SK-N-SH treated with all-trans-retinoic acid at 6 μM for 48 hours (cell line): Measurements from ENCODE around the gene CFAP74.

ENCODE experiments used
- ARNTL ChIP-seq: fragments of 450-650 bp; formaldehyde crosslinking; IDR thresholded peaks from 2 replicates; pipeline ENCODE4 v1.5.0; 2020; ENCODE audit warnings: low read depth, mild to moderate bottlenecking, moderate library complexity, borderline replicate concordance
- BACH2 ChIP-seq: fragments of 250-450 bp; sonication (Bioruptor Pico); IDR thresholded peaks from 2 replicates; pipeline ENCODE4 v1.9.0; 2021; ENCODE audit warnings: mild to moderate bottlenecking, borderline replicate concordance
- GLIS3 ChIP-seq: fragments of 250-450 bp; sonication (Bioruptor Pico); IDR thresholded peaks from 2 replicates; pipeline ENCODE4 v1.5.0; 2020; ENCODE audit warnings: mild to moderate bottlenecking, moderate library complexity
- ISL1 ChIP-seq: fragments of 250-450 bp; sonication (Bioruptor Pico); IDR thresholded peaks from 2 replicates; pipeline ENCODE4 v2.1.2; 2022; ENCODE audit warnings: mild to moderate bottlenecking, moderate library complexity
- OSR1 ChIP-seq: fragments of 250-450 bp; sonication (Bioruptor Pico); IDR thresholded peaks from 2 replicates; pipeline ENCODE4 v1.8.0; 2022; ENCODE audit warnings: moderate library complexity, mild to moderate bottlenecking, inconsistent platforms
- RARB ChIP-seq: fragments of 250-450 bp; sonication (Bioruptor Pico); IDR thresholded peaks from 2 replicates; pipeline ENCODE4 v1.8.0; 2021; ENCODE audit warnings: mild to moderate bottlenecking, moderate library complexity
- TCF4 ChIP-seq: fragments of 250-450 bp; sonication (Bioruptor Pico); IDR thresholded peaks from 2 replicates; pipeline ENCODE4 v1.8.0; 2021; ENCODE audit warnings: mild to moderate bottlenecking, moderate library complexity, borderline replicate concordance
- ZC3H10 ChIP-seq: fragments of 250-450 bp; sonication (Bioruptor Pico); IDR thresholded peaks from 2 replicates; pipeline ENCODE4 v1.5.1; 2021; ENCODE audit warnings: mild to moderate bottlenecking, moderate library complexity
- ZFP30 ChIP-seq: fragments of 450-650 bp; formaldehyde crosslinking; IDR thresholded peaks from 2 replicates; pipeline ENCODE4 v1.5.0; 2022; ENCODE audit warnings: mild to moderate bottlenecking, moderate library complexity
- ZNF565 ChIP-seq: fragments of 450-650 bp; formaldehyde crosslinking; conservative IDR thresholded peaks from 2 replicates; pipeline ENCODE4 v1.5.0; 2020; ENCODE audit warnings: low read depth, mild to moderate bottlenecking, moderate library complexity
- ZNF70 ChIP-seq: fragments of 450-650 bp; formaldehyde crosslinking; IDR thresholded peaks from 2 replicates; pipeline ENCODE4 v1.5.0; 2020; ENCODE audit warnings: mild to moderate bottlenecking, moderate library complexity
- ZNF8 ChIP-seq: fragments of 450-650 bp; formaldehyde crosslinking; IDR thresholded peaks from 2 replicates; pipeline ENCODE4 v1.5.0; 2020; ENCODE audit warnings: mild to moderate bottlenecking, moderate library complexity
- TF ChIP-seq, protein P1 (sequence below): fragments of 250-450 bp; sonication (Bioruptor Pico); IDR thresholded peaks from 2 replicates; pipeline ENCODE4 v1.5.0; 2020; ENCODE audit warnings: mild to moderate bottlenecking, moderate library complexity
- TF ChIP-seq, protein P2 (sequence below): fragments of 250-450 bp; sonication (Bioruptor Pico); IDR thresholded peaks from 2 replicates; pipeline ENCODE4 v1.8.0; 2021; ENCODE audit warnings: low read depth, mild to moderate bottlenecking, moderate library complexity, borderline replicate concordance

DNA sequence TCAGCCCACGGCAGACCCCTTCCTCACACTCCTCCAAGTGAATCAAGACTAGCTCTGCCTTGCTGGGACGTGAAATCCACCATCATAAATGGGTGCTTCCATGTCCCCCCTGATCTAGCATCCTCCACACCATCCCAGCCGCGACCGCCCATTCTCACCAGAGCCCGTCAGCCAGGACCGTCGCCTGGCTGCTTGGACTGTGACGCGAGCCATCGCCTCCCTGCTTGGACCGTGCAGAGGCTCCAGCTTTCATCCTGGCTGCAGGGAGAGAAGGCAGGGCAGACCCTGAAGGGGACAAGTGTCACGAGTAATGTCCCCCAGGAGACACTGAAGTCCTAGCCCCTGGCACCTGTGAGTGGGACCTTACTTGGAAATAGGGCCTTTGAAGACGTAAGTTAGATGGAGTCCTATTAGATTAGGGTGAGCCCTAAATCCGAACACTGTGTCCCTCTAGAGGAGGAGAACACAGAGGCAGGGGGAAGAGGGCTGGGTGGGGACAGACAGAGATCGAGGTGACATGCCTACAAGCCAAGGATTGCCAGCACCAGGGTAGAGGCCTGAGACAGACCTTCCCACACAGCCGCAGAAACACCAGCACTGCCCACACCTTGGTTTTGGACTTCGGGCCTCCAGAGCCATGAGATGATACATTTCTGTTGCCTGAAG lies 33.9 kb upstream of the CFAP74 start:
- no peak for TF ChIP-seq BACH2 (CRISPR knock-in tag)
- TF ChIP-seq ZFP30 (CRISPR knock-in tag): no peak
- no peak for TF ChIP-seq ZNF565 (CRISPR knock-in tag)
- no peak for TF ChIP-seq ZC3H10 (CRISPR knock-in tag)
- no peak for TF ChIP-seq ARNTL (CRISPR knock-in tag)
- TF ChIP-seq GLIS3 (CRISPR knock-in tag): no peak
- no peak for TF ChIP-seq ZNF8 (CRISPR knock-in tag)
- no peak for TF ChIP-seq ZNF70 (CRISPR knock-in tag)
- no peak for TF ChIP-seq RARB (CRISPR knock-in tag)
- no peak for TF ChIP-seq ISL1 (CRISPR knock-in tag)
- no peak for TF ChIP-seq TCF4 (CRISPR knock-in tag)
- TF ChIP-seq, protein P1, sequence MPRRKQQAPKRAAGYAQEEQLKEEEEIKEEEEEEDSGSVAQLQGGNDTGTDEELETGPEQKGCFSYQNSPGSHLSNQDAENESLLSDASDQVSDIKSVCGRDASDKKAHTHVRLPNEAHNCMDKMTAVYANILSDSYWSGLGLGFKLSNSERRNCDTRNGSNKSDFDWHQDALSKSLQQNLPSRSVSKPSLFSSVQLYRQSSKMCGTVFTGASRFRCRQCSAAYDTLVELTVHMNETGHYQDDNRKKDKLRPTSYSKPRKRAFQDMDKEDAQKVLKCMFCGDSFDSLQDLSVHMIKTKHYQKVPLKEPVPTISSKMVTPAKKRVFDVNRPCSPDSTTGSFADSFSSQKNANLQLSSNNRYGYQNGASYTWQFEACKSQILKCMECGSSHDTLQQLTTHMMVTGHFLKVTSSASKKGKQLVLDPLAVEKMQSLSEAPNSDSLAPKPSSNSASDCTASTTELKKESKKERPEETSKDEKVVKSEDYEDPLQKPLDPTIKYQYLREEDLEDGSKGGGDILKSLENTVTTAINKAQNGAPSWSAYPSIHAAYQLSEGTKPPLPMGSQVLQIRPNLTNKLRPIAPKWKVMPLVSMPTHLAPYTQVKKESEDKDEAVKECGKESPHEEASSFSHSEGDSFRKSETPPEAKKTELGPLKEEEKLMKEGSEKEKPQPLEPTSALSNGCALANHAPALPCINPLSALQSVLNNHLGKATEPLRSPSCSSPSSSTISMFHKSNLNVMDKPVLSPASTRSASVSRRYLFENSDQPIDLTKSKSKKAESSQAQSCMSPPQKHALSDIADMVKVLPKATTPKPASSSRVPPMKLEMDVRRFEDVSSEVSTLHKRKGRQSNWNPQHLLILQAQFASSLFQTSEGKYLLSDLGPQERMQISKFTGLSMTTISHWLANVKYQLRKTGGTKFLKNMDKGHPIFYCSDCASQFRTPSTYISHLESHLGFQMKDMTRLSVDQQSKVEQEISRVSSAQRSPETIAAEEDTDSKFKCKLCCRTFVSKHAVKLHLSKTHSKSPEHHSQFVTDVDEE (CRISPR knock-in tag): no peak
- TF ChIP-seq OSR1 (CRISPR knock-in tag): no peak
- TF ChIP-seq, protein P2, sequence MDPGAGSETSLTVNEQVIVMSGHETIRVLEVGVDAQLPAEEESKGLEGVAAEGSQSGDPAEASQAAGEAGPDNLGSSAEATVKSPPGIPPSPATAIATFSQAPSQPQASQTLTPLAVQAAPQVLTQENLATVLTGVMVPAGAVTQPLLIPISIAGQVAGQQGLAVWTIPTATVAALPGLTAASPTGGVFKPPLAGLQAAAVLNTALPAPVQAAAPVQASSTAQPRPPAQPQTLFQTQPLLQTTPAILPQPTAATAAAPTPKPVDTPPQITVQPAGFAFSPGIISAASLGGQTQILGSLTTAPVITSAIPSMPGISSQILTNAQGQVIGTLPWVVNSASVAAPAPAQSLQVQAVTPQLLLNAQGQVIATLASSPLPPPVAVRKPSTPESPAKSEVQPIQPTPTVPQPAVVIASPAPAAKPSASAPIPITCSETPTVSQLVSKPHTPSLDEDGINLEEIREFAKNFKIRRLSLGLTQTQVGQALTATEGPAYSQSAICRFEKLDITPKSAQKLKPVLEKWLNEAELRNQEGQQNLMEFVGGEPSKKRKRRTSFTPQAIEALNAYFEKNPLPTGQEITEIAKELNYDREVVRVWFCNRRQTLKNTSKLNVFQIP (CRISPR knock-in tag): no peak
